Measurements from ENCODE around the gene IFNL1.
"Not testable (repeated sequence)": the region's sequence is repeated elsewhere in the genome, so short reads cannot be mapped to it uniquely, and the experiment has no call there.

Gene IFNL1

GRCh38 chr19:39332293-39332692 lies 36.1 kb downstream of the IFNL1 start:
- DNase-seq (ENCODE audit: low read depth) = no peak

- DNase-seq (ENCODE audit: low read depth) = not testable (repeated sequence)
These were observed 36.5 kb downstream of the IFNL1 start for GRCh38 chr19:39332738-39333137.

- DNase-seq (ENCODE audit: low read depth) = no peak
These were observed 37.3 kb downstream of the IFNL1 start for GRCh38 chr19:39333507-39333906.

- no peak for DNase-seq (ENCODE audit: low read depth)
These were observed 38.3 kb downstream of the IFNL1 start for GRCh38 chr19:39334444-39334976.

- no peak for DNase-seq (ENCODE audit: low read depth)
These were observed 39.0 kb downstream of the IFNL1 start for GRCh38 chr19:39335168-39335548.

GRCh38 chr19:39336483-39336882 lies 40.3 kb downstream of the IFNL1 start:
- no peak for DNase-seq (ENCODE audit: low read depth)

GRCh38 chr19:39339674-39340073 lies 43.5 kb downstream of the IFNL1 start:
- no peak for DNase-seq (ENCODE audit: low read depth)

GRCh38 chr19:39340156-39340555 lies 43.9 kb downstream of the IFNL1 start:
- DNase-seq (ENCODE audit: low read depth) = not testable (repeated sequence)

GRCh38 chr19:39341129-39341718 lies 45.0 kb downstream of the IFNL1 start:
- no peak for DNase-seq (ENCODE audit: low read depth)

- peak; percentile 95 for DNase-seq (ENCODE audit: low read depth)
These were observed 45.8 kb downstream of the IFNL1 start, which contains the start of gene SAMD4B for GRCh38 chr19:39341719-39342604. SAMD4B (plus strand) TSS chr19:39342421; CDS start chr19:39356894, 14,473 bp downstream.

GRCh38 chr19:39342647-39343305 lies 46.6 kb downstream of the IFNL1 start:
- no peak for DNase-seq (ENCODE audit: low read depth)

- DNase-seq (ENCODE audit: low read depth) = no peak
These were observed 49.7 kb downstream of the IFNL1 start for GRCh38 chr19:39345956-39346355.

GRCh38 chr19:39347332-39348164 lies 51.3 kb downstream of the IFNL1 start:
- DNase-seq (ENCODE audit: low read depth) = no peak
